HCT116 (cell line): ENCODE results near the gene PHKB. TPM values are rescaled to one million over a fixed set of nuclear protein-coding genes. Genes with fewer than 3 reads are reported as not detected.

Experiments
- ATAC-seq: fragments of 200-7000 bp; cut with Tn5 transposase; 2 replicates; pipeline ENCODE4 v1.9.1; 2020; ENCODE audit warnings: mild to moderate bottlenecking, moderate library complexity
- BruUV-seq: library from RNA; stranded (reverse); fragments of 400-500 nt; replicated peaks from 2 replicates; lab custom pipeline; 2021; lab: Mats Ljungman, UMichigan
- CTCF ChIA-PET: fragments of 300-600 bp; sonication (Branson Sonifier 250); formaldehyde crosslinking; loops from one replicate; lab custom pipeline; 2021; ENCODE audit warnings: antibody characterized with exemption; lab: Charles Lee
- POLR2A ChIA-PET: fragments of 300-600, 350-600 bp; sonication (Branson Sonifier 250); formaldehyde crosslinking; loops from one replicate; lab custom pipeline; 2021; ENCODE audit warnings: antibody characterized with exemption; lab: Charles Lee
- RAD21 ChIA-PET, 2 experiments: fragments of 300-600 bp; sonication (Branson Sonifier 250); formaldehyde crosslinking; loops; one replicate each; lab custom pipeline; 2023; ENCODE audit warnings: low total read pairs in 2 of 2; ENCODE audit not compliant: uncharacterized antibody in 2 of 2, unreplicated experiment in 2 of 2, low non-redundant PET in 1 of 2; lab: Charles Lee
- DNase-seq: peaks from one replicate; pipeline ENCODE4 v3.0.0-alpha.2; 2010; ENCODE audit warnings: low read depth, low spot score
- H2AFZ ChIP-seq: fragments of 200-600 bp; shearing (Covaris generic), sonication (generic); 2 replicates; pipeline ENCODE4 v1.6.1; 2017; ENCODE audit warnings: low read depth, mixed run types, mixed read lengths, antibody characterized with exemption, low read length; ENCODE audit not compliant: poor library complexity, severe bottlenecking
- H3K27ac ChIP-seq: 2 replicates; pipeline ENCODE4 v1.5.1; 2012; ENCODE audit warnings: low read depth, low read length
- H3K27me3 ChIP-seq: fragments of 200-600 bp; sonication (generic); 2 replicates; pipeline ENCODE4 v1.6.1; 2016; ENCODE audit warnings: mixed run types, low read length, mixed read lengths; ENCODE audit not compliant: insufficient read depth
- H3K36me3 ChIP-seq, 2 experiments: fragments of 200-500 bp in 1 of 2; fragments of 200-600 bp in 1 of 2; sonication (Bioruptor generic) in 1 of 2; sonication (generic) in 1 of 2; 2 replicates each; pipeline versions ENCODE4 v1.5.1 to v1.6.1; 2014 to 2016; ENCODE audit warnings: low read length in 2 of 2, inconsistent platforms in 1 of 2, mixed read lengths in 1 of 2, mixed run types in 1 of 2; ENCODE audit not compliant: insufficient read depth in 2 of 2, control insufficient read depth in 1 of 2
- H3K4me1 ChIP-seq, 2 experiments: fragments of 200-600 bp in 1 of 2; sonication (generic) in 1 of 2; 2 replicates each; pipeline versions ENCODE4 v1.5.1 to v1.6.1; 2012 to 2017; ENCODE audit warnings: low read length in 2 of 2, inconsistent platforms in 1 of 2, mild to moderate bottlenecking in 1 of 2, mixed read lengths in 1 of 2, mixed run types in 1 of 2, moderate library complexity in 1 of 2; ENCODE audit not compliant: insufficient read depth in 2 of 2, control insufficient read depth in 1 of 2
- H3K4me2 ChIP-seq: fragments of 200-600 bp; sonication (generic); 2 replicates; pipeline ENCODE4 v1.6.1; 2017; ENCODE audit warnings: mixed run types, low read length, mixed read lengths
- H3K4me3 ChIP-seq, 2 experiments: fragments of 200-600 bp in 1 of 2; sonication (generic) in 1 of 2; replicated peaks in 1 of 2; 2 replicates each; pipeline ENCODE4 v1.5.1; 2011 to 2016; ENCODE audit warnings: low read length in 2 of 2, control low read depth in 1 of 2, low read depth in 1 of 2, mild to moderate bottlenecking in 1 of 2, mixed read lengths in 1 of 2, mixed run types in 1 of 2
- H3K79me2 ChIP-seq: fragments of 200-600 bp; sonication (generic); 2 replicates; pipeline ENCODE4 v1.6.1; 2017; ENCODE audit warnings: mild to moderate bottlenecking, mixed run types, low read length, moderate library complexity, mixed read lengths; ENCODE audit not compliant: insufficient read depth
- H3K9ac ChIP-seq: fragments of 200-600 bp; sonication (generic); 2 replicates; pipeline ENCODE4 v1.6.1; 2016; ENCODE audit warnings: low read length, mixed read lengths
- H3K9me2 ChIP-seq: fragments of 200-600 bp; sonication (generic), shearing (Covaris generic); 2 replicates; pipeline ENCODE4 v1.6.1; 2017; ENCODE audit warnings: mixed run types, mild to moderate bottlenecking, moderate library complexity; ENCODE audit not compliant: insufficient read depth
- H3K9me3 ChIP-seq, 2 experiments: fragments of 200-500 bp in 1 of 2; fragments of 200-600 bp in 1 of 2; sonication (Bioruptor generic) in 1 of 2; sonication (generic) in 1 of 2; 2 replicates each; pipeline ENCODE4 v1.6.1; 2014 to 2017; ENCODE audit warnings: low read length in 2 of 2, mixed read lengths in 2 of 2, inconsistent platforms in 1 of 2, low read depth in 1 of 2, mild to moderate bottlenecking in 1 of 2, mixed run types in 1 of 2, moderate library complexity in 1 of 2; ENCODE audit not compliant: control insufficient read depth in 1 of 2, insufficient read depth in 1 of 2
- H4K20me1 ChIP-seq: fragments of 200-600 bp; sonication (generic), shearing (Covaris generic); 2 replicates; pipeline ENCODE4 v1.6.1; 2017; ENCODE audit warnings: mixed run types, mild to moderate bottlenecking, moderate library complexity; ENCODE audit not compliant: insufficient read depth
- CBX3 ChIP-seq: IDR thresholded peaks from 2 replicates; pipeline ENCODE4 v1.6.1; 2012; ENCODE audit warnings: low read depth
- CEBPB ChIP-seq: IDR thresholded peaks from 2 replicates; pipeline ENCODE4 v1.6.1; 2012; ENCODE audit warnings: low read depth
- EGR1 ChIP-seq: IDR thresholded peaks from 2 replicates; pipeline ENCODE4 v1.6.1; 2012; ENCODE audit warnings: low read depth
- ELF1 ChIP-seq: IDR thresholded peaks from 2 replicates; pipeline ENCODE4 v1.6.1; 2012; ENCODE audit warnings: low read depth, borderline replicate concordance
- EZH2 ChIP-seq: fragments of 200-600 bp; sonication (generic); IDR thresholded peaks from 2 replicates; pipeline ENCODE4 v1.6.1; 2017; ENCODE audit warnings: antibody characterized with exemption, mixed run types
- EZH2phosphoT487 ChIP-seq: fragments of 200-600 bp; IDR thresholded peaks from 2 replicates; pipeline ENCODE4 v1.6.1; 2018; ENCODE audit warnings: antibody characterized with exemption, borderline replicate concordance
- JUND ChIP-seq: IDR thresholded peaks from 2 replicates; pipeline ENCODE4 v1.6.1; 2012
- MAX ChIP-seq: IDR thresholded peaks from 2 replicates; pipeline ENCODE4 v1.6.1; 2012
- POLR2AphosphoS5 ChIP-seq: IDR thresholded peaks from 2 replicates; pipeline ENCODE4 v1.6.1; 2011; ENCODE audit warnings: mild to moderate bottlenecking, low read depth, low read length, moderate library complexity
- REST ChIP-seq: IDR thresholded peaks from 2 replicates; pipeline ENCODE4 v1.6.1; 2012; ENCODE audit warnings: low read depth
- SIN3A ChIP-seq: IDR thresholded peaks from 2 replicates; pipeline ENCODE4 v1.6.1; 2012; ENCODE audit warnings: low read depth
- SP1 ChIP-seq: IDR thresholded peaks from 2 replicates; pipeline ENCODE4 v1.6.1; 2012; ENCODE audit warnings: low read depth
- TCF7L2 ChIP-seq: IDR thresholded peaks from 2 replicates; pipeline ENCODE4 v1.7.0; 2011; ENCODE audit warnings: borderline replicate concordance, inconsistent platforms; ENCODE audit not compliant: insufficient read depth, insufficient read length; ENCODE audit errors: extremely low read depth
- YY1 ChIP-seq: IDR thresholded peaks from 2 replicates; pipeline ENCODE4 v1.6.1; 2011; ENCODE audit warnings: low read length, low read depth, moderate library complexity, mild to moderate bottlenecking; ENCODE audit not compliant: insufficient replicate concordance; ENCODE audit errors: extremely low read depth
- ZFX ChIP-seq: fragments of 450-650 bp; IDR thresholded peaks from 2 replicates; pipeline ENCODE4 v1.6.1; 2017
- ZNF274 ChIP-seq: fragments of 200-500 bp; sonication (Bioruptor generic); IDR thresholded peaks from 2 replicates; pipeline ENCODE4 v1.6.1; 2014; ENCODE audit warnings: mild to moderate bottlenecking, low read depth, low read length, inconsistent platforms
- intact Hi-C: fragments of 100-400 bp; cut with micrococcal nuclease; formaldehyde crosslinking; loops from 2 replicates; pipeline ENCODE4 v1.10.0; 2022
- total RNA-seq: library from RNA; stranded (reverse); gene quantifications from one replicate; pipeline ENCODE4 v1.2.1, GENCODE V29; 2021; ENCODE audit not compliant: unreplicated experiment
- TF ChIP-seq, protein P1 (sequence below), 3 experiments: fragments of 200-600 bp in 1 of 3; sonication (generic) in 1 of 3; IDR thresholded peaks in 2 of 3; conservative IDR thresholded peaks in 1 of 3; 2 replicates each; pipeline ENCODE4 v1.5.1; 2012 to 2017; ENCODE audit warnings: low read depth in 2 of 3, low read length in 2 of 3, antibody characterized with exemption in 1 of 3, borderline replicate concordance in 1 of 3, control low read depth in 1 of 3, mild to moderate bottlenecking in 1 of 3, mixed read lengths in 1 of 3, mixed run types in 1 of 3, moderate library complexity in 1 of 3; ENCODE audit not compliant: insufficient read depth in 1 of 3

PHKB gene
- total RNA-seq, 1 experiment from 2014 or later = 30.5 TPM

- Histone ChIP-seq H3K27ac (no peak overlapping the region), H3K9me3 (no peaks in the 10 kb centered on the region)
Measured at GRCh38 chr16:47511882-47512281, 50.8 kb downstream of the PHKB start.

More at GRCh38 chr16:47511882-47512281, 50.8 kb downstream of the PHKB start:
- TF ChIP-seq REST (no peak), CEBPB (no peak), EZH2phosphoT487 (no peak), CBX3 (no peak), SP1 (no peak), EZH2 (no peak), ZFX (no peak), EGR1 (no peak), YY1 (no peak), JUND (no peak), MAX (no peak), ZNF274 (no peak), POLR2AphosphoS5 (no peak), ELF1 (no peak), TCF7L2 (no peak), SIN3A (no peak)
- TF ChIP-seq, protein P1, sequence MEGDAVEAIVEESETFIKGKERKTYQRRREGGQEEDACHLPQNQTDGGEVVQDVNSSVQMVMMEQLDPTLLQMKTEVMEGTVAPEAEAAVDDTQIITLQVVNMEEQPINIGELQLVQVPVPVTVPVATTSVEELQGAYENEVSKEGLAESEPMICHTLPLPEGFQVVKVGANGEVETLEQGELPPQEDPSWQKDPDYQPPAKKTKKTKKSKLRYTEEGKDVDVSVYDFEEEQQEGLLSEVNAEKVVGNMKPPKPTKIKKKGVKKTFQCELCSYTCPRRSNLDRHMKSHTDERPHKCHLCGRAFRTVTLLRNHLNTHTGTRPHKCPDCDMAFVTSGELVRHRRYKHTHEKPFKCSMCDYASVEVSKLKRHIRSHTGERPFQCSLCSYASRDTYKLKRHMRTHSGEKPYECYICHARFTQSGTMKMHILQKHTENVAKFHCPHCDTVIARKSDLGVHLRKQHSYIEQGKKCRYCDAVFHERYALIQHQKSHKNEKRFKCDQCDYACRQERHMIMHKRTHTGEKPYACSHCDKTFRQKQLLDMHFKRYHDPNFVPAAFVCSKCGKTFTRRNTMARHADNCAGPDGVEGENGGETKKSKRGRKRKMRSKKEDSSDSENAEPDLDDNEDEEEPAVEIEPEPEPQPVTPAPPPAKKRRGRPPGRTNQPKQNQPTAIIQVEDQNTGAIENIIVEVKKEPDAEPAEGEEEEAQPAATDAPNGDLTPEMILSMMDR (IDR thresholded peaks at IDR 0.05 in 2 of 3, conservative IDR thresholded peaks at IDR 0.05 in 1 of 3; ENCODE audit: borderline replicate concordance in 1 of 3, insufficient read depth in 1 of 3, low read depth in 2 of 3, low read length in 2 of 3) = no peak
- Histone ChIP-seq H3K27me3 (no peaks in the 10 kb centered on the region), H2AFZ (no peak overlapping the region), H4K20me1 (no peaks in the 10 kb centered on the region), H3K36me3 (no peaks in the 10 kb centered on the region; a peak in 1 of 4 replicates), H3K4me1 (no peaks in the 10 kb centered on the region), H3K4me3 (no peak overlapping the region), H3K9ac (no peak overlapping the region), H3K4me2 (no peak overlapping the region), H3K79me2 (no peaks in the 10 kb centered on the region), H3K9me2 (no peaks in the 10 kb centered on the region)
- CTCF ChIA-PET = no interaction called here
- POLR2A ChIA-PET = no interaction called here
- DNase-seq (no peak), ATAC-seq (no peak)
- intact Hi-C loops = no loop called here
- RAD21 ChIA-PET = no interaction called here
- BruUV-seq = no TSS peak
